Kidney epithelial cell (primary cell): Measurements from ENCODE around the gene IGF2R. TPM values are rescaled to one million over a fixed set of nuclear protein-coding genes. Genes with fewer than 3 reads are reported as not detected.

Source experiments
- DNase-seq: peaks from one replicate; pipeline ENCODE4 v3.0.0-alpha.2; 2010; ENCODE audit warnings: low read depth
- H3K27me3 ChIP-seq: 2 replicates; pipeline ENCODE4 v1.6.0; 2011; ENCODE audit warnings: low read length; ENCODE audit not compliant: control insufficient read depth, insufficient read depth
- H3K36me3 ChIP-seq: 2 replicates; pipeline ENCODE4 v1.5.1; 2011; ENCODE audit warnings: low read length; ENCODE audit not compliant: control insufficient read depth, insufficient read depth
- H3K4me3 ChIP-seq: 2 replicates; pipeline ENCODE4 v1.5.1; 2011; ENCODE audit warnings: low read depth, mild to moderate bottlenecking, control low read depth, low read length
- CTCF ChIP-seq: IDR thresholded peaks from 2 replicates; pipeline ENCODE4 v1.5.1; 2011; ENCODE audit warnings: mild to moderate bottlenecking, moderate library complexity, low read length, control low read depth, inconsistent platforms; ENCODE audit not compliant: insufficient read depth, poor library complexity, severe bottlenecking
- total RNA-seq: library from RNA; depleted of rRNA; stranded (reverse); fragments of >200 nt; gene quantifications from 2 replicates; pipeline ENCODE4 v1.2.3, GENCODE V29; 2015

Gene IGF2R
- total RNA-seq, 1 donor from 2014 or later, result 251 TPM

- Histone ChIP-seq H3K27me3 (no peaks in the 10 kb centered on the region), H3K4me3 (no peak overlapping the region), H3K36me3 (peaks cover 1% of the 10 kb centered on the region)
- no peak for TF ChIP-seq CTCF
- no peak for DNase-seq
Measured at GRCh38 chr6:160102399-160102798, 133.5 kb downstream of the IGF2R start.

GRCh38 chr6:160102956-160103824, 134.3 kb downstream of the IGF2R start:
- DNase-seq, result no peak
- H3K27me3 ChIP-seq, result no peaks in the 10 kb centered on the region
- no peak overlapping the region for H3K4me3 ChIP-seq
- peaks cover 1% of the 10 kb centered on the region for H3K36me3 ChIP-seq
- peak; percentile 42 for TF ChIP-seq CTCF

GRCh38 chr6:160103825-160104100, 134.9 kb downstream of the IGF2R start:
- H3K4me3 ChIP-seq, result no peak overlapping the region

GRCh38 chr6:160104821-160105517, 136.1 kb downstream of the IGF2R start:
- H3K27me3 ChIP-seq, result no peaks in the 10 kb centered on the region
- H3K36me3 ChIP-seq, result peaks cover 1% of the 10 kb centered on the region
- TF ChIP-seq CTCF, result no peak
- no peak overlapping the region for H3K4me3 ChIP-seq
- DNase-seq, result no peak

More at GRCh38 chr6:160103825-160104100, 134.9 kb downstream of the IGF2R start:
- H3K27me3 ChIP-seq, result no peaks in the 10 kb centered on the region
- no peak for DNase-seq
- H3K36me3 ChIP-seq, result peaks cover 1% of the 10 kb centered on the region
- no peak for TF ChIP-seq CTCF

- Histone ChIP-seq H3K27me3 (no peaks in the 10 kb centered on the region), H3K4me3 (no peak overlapping the region), H3K36me3 (peaks cover 1% of the 10 kb centered on the region)
- DNase-seq, result no peak
- TF ChIP-seq CTCF, result no peak
Measured at GRCh38 chr6:160106010-160106409, 137.1 kb downstream of the IGF2R start.

GRCh38 chr6:160106701-160107100, 137.8 kb downstream of the IGF2R start:
- no peak for TF ChIP-seq CTCF
- DNase-seq, result no peak
- no peak overlapping the region for H3K4me3 ChIP-seq
- H3K36me3 ChIP-seq, result peaks cover 1% of the 10 kb centered on the region
- no peaks in the 10 kb centered on the region for H3K27me3 ChIP-seq
